ENCODE measurements around the gene GYS1. TPM values are rescaled to one million over a fixed set of nuclear protein-coding genes. Genes with fewer than 3 reads are reported as not detected.
A peak's percentile ranks its signal among the peaks of the same experiment; 100 is the strongest.

GYS1 gene
- total RNA-seq, 1 donor from 2014 or later = 42.0 TPM

DNA sequence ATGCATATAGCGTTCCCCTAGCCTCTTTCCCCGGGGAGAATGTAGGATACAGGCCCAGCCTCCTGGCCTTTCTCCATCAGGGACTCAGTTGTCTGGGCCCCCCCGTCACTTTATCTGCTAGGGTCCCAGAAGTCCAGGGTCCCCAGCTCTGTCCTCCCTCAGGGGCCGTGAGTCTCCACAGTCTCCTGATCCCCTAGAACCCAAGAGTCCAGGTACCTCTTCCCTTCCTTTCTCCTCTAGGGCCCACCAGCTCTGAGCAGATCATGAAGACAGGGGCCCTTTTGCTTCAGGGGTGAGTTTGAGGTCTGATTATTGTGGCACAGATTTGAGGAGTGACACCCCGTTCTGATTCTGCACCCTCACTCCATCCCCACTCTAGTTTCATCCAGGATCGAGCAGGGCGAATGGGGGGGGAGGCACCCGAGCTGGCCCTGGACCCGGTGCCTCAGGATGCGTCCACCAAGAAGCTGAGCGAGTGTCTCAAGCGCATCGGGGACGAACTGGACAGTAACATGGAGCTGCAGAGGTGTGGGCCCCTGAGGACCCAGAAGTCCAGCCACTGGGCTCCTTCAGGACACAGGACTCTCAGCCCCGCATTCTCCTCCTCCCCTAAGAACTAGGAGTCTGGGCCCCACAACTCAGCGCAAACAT is 37.7 kb downstream of the GYS1 start:
- DNase-seq (ENCODE audit: low spot score) (no peak), ATAC-seq (no peak)
- intact Hi-C loops (cut with DNase I) = loop anchor here (10.0 kb wide), 1 partner anchor 51 kb away; the partner anchor contains the start of gene NUCB1

DNA sequence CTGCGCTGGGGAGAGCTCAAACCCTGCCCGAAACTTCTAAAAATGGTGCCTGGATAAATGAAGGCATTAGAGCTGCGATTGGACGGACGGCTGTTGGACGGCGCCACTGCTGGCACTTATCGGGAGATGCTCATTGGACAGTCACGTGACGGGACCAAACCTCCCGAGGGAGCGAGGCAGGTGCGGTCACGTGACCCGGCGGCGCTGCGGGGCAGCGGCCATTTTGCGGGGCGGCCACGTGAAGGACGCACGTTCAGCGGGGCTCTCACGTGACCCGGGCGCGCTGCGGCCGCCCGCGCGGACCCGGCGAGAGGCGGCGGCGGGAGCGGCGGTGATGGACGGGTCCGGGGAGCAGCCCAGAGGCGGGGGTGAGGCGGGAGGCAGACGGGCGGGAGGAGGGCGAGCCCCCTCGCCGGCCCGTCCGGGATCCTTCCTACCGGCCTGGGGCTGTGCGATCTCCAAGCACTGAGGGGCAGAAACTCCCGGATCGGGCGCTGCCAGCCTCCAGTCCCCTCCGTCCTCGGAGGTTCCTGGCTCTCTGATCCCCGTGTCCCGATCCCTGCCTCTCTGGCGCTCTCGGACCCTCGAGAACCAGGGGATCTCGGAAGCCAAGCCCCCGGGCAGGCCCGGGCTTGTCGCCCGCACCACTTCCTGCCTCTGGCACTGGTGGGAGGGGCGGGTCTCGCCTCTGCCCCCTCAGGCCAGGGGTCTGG is 38.4 kb downstream of the GYS1 start, which contains the start of gene BAX:
BAX (plus strand) TSS at position 281 of the 713 bp plus-strand sequence; CDS start at position 335, 54 bp downstream.
- DNase-seq (ENCODE audit: low spot score) = peak; percentile 98
- intact Hi-C loops (cut with DNase I) = loop anchor here (10.0 kb wide), 1 partner anchor 50 kb away; the partner anchor contains the start of gene NUCB1
- peak; percentile 94 for ATAC-seq

DNA sequence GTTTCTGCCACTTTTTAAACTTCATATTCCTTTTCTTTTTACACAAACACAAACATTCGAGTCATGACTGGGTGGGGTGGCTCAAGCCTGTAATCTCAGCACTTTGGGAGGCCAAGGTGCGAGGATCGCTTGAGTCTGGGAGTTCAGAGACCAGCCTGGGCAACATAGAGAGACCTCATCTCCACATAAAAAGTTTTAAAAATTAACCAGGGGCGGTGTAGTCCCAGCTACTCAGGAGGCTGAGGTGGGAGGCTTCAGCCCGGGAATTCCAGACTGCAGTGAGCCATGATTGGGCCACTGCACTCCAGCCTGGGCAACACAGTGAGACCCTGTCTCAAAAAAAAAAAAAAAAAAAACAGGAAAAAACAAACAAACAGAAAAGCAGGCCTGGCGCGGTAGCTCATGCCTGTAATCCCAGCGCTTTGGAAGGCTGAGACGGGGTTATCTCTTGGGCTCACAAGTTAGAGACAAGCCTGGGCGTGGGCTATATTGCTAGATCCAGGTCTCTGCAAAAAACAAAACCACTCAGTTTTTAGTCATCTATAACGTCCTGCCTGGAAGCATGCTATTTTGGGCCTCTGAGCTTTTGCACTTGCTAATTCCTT is 39.0 kb downstream of the GYS1 start:
- DNase-seq (ENCODE audit: low spot score) (no peak), ATAC-seq (peak; percentile 8)
- intact Hi-C loops (cut with DNase I) = loop anchor here (10.0 kb wide), 1 partner anchor 49 kb away; the partner anchor contains the start of gene NUCB1

DNA sequence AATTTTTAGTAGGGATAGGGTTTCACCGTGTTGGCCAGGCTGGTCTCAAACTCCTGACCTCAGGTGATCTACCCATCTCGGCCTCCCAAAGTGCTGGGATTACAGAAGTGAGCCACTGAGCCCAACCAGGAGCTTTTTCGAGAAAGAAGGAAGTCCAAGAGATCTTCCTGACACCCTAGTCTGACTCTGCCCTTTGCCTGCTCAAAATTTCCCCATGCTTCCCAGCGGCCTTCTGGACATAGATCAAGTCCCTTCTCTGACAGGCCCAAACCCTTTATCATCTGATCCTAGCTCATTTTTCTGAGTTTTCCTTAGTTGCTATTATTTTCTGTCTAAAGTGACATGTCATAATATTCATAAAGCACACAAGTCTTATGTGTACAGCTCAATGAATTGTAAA is 40.0 kb downstream of the GYS1 start:
- DNase-seq (ENCODE audit: low spot score) (no peak), ATAC-seq (no peak)
- intact Hi-C loops (cut with DNase I) = loop anchor here (10.0 kb wide), 1 partner anchor 48 kb away; the partner anchor contains the start of gene NUCB1

DNA sequence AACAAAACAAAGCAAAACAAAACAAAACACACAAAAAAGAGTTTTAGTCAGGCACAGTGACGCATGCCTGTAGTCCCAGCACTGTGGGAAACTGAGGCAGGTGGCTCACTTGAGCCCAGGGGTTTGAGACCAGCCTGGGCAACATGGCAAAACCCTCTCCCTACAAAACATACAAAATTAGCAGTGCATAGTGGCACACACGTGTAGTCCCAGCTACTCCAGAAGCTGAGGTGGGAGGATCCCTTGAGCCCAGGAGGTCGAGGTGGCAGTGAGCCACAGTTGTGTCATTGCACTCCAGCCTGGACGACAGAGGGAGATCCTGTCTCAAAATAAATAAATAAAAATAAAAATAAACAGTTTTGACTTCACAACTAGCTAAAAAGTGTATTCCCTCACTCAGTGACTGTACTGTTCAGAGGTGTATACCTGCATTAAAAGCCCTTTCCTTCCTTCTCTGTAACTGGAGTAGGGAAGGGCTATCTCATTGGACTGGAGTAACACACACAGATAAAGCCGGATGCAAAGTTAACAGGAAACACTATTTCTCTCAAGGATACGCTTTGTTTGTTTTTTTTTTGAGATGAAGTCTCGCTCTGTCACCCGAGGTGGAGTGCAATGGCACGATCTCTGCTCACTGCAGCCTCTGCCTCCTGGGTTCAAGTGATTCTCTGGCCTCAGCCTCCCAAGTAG is 42.1 kb downstream of the GYS1 start:
- intact Hi-C loops (cut with DNase I) = loop anchor here (10.0 kb wide), 1 partner anchor 46 kb away; the partner anchor contains the start of gene NUCB1

DNA sequence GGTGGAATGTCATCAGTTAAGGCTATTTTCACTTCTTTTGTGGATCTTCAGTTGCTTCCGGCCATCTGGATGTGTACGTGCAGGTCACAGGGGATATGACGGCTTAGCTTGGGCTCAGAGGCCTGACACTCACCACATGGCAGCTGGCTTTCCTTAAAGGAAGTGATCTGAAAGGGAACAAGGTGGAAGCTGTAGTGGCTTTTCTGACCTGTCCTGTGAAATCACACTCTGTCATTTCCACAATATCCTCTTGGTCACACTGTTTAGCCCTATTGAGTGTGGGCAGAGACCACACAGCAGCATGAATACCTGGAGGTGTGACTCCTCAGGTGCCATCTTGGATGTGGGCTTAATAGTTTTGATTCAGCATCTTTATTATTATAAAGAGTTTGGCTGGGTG is 43.0 kb downstream of the GYS1 start:
- intact Hi-C loops (cut with DNase I) = loop anchor here (10.0 kb wide), 1 partner anchor 45 kb away; the partner anchor contains the start of gene NUCB1
- DNase-seq (ENCODE audit: low spot score) (no peak), ATAC-seq (no peak)

More for the DNA sequence above, 42.1 kb downstream of the GYS1 start:
- no peak for ATAC-seq
- DNase-seq (ENCODE audit: low spot score) = no peak

DNA sequence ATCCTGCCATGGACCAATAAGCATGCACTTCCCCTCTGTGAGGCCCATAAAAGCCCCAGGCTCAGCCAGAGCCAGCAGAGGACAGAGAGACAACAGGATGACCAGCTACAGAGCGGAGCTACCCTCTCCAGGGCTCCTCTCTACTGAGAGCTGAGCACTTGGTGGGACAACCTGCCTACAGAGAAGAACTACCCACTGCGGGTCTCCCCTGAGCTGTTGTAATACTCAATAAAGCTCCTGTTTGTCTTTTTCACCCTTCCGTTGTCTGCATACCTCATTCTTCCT is 45.9 kb downstream of the GYS1 start:
- intact Hi-C loops (cut with DNase I) = no loop called here
- ATAC-seq (no peak), DNase-seq (ENCODE audit: low spot score) (no peak)

DNA sequence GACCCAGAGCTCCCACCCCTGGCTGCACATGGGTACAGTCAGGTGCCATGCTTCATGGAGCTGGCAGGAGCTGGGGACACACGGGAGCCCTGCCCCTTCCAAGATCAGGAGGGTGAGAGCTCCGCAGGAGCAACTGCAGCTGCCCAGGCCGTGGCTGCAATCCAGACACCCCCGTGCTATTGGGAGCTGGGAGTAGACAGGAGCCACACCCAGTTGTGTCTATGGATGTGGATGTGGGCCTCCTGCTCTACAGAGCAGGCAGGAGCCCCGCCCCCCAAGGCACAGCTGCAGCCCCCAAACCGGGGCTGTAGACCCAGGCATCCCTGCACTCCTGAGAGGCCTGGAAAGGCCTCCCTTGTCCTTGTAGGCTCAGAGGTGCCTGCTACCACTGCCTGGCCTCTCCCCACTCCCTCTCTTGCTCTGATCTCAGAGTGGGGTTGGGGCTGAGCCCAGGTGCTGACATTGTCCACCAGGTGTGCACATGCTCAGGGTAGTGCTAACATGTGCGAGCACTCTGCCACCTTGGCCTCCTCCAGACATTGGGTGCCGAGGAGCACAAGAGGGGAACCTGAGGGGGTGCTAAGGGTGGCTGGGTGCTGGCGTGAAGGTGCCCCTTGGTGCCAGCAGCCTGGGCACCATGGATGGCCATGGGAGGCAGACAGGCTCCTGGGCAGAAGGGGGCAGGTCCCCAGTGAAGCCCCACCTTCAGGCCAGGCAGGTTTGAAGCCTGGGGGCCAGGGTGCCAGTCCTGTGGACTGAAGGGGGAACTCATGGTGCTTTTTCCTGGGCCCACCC is 46.4 kb downstream of the GYS1 start:
- DNase-seq (ENCODE audit: low spot score) = no peak
- ATAC-seq = peak; percentile 11
- intact Hi-C loops (cut with DNase I) = no loop called here

DNA sequence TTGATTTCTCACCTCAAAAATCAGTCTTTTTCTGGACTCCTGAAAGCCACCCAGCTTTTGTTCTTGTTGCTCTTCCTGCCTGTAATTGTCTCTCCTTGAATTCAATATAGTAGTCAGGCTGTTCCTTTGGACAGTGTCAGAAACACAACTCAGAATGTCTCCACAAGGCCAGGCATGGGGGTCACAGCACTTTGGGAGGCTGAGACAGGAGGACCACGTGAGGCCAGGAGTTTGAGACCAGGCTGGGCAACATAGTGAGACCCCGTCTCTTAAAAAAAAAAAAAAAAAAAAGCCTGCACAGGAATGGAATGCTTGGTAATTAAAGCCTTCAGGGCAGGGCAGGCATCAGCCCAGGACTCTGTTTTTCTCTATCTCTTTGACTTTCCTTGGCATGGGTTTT is 47.3 kb downstream of the GYS1 start:
- DNase-seq (ENCODE audit: low spot score) = no peak
- ATAC-seq = no peak
- intact Hi-C loops (cut with DNase I) = no loop called here

DNA sequence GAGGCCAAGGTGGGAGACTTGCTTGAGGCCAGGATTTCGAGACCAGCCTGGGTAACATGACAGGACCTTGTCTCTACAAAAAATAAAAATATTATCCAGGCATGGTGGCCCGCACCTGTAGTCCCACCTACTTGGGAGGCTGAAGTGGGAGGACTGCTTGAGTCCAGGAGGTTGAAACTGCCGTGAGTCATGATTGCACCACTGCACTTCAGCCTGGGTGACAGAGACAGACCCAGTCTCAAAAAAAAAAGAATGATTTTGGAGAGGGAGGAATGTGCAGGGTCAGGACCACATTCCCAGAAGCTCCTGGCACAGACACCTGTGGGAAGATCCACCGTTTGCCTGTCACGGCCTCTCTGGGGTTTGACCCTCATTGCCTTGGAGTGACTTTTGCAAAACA is 47.7 kb downstream of the GYS1 start:
- ATAC-seq (no peak), DNase-seq (ENCODE audit: low spot score) (no peak)
- intact Hi-C loops (cut with DNase I) = no loop called here

DNA sequence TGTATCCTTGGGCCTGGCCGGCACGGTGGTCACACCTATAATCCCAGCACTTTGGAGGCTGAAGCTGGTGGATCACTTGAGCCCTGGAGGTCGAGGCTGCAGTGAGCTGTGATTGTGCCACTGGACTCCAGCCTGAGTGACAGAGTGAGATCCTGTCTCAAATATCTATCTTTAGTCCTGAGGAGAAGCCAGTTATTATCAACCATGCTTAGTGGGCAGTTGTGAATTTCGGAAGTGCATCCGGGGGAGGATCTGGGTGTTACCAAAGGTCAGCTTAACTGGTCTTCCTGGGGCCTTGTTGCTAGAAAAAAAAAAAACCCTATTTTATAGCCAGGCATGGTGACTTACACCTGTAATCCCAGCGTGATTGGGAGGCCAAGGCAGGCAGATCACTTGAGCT is 50.0 kb downstream of the GYS1 start:
- intact Hi-C loops (cut with DNase I) = no loop called here
- DNase-seq (ENCODE audit: low spot score) (no peak), ATAC-seq (no peak)

DNA sequence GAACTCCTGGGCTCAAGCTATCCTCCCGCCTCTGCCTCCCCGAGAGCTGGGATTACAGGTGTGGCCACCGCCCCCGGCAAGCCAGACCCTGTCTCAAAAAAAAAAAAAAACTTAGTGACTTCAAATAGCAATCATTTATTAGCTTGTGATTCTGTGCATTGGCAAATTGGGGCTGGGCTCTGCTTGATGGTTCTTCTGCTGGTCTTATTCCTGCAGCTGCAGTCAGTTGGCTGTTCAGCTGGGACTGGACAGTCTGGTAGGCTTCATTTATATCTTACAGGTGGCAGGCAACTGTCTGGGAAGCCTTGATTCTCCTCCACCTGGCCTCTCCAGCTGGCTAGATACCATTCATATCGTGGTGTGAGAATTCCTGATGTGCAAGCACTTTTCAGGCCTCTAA is 52.2 kb downstream of the GYS1 start:
- ATAC-seq (no peak), DNase-seq (ENCODE audit: low spot score) (no peak)
- intact Hi-C loops (cut with DNase I) = no loop called here

DNA sequence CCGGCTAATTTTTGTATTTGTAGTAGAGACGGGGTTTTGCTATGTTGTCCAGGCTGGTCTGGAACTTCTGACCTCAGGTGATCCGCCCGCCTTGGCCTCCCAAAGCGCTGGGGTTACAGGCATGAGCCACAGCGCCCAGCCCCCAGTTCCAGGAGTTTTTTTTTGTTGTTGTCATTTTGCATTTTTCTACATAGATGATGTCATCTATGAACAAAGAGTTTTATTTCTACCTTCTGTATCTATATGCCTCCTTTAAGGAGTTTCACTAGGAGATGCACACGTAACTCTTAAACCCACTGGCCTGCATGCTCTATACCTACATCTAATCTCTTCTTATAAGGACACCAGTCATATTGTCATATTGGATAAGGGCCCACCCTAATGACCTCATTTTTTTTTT is 54.9 kb downstream of the GYS1 start:
- intact Hi-C loops (cut with DNase I) = no loop called here
- DNase-seq (ENCODE audit: low spot score) = no peak
- no peak for ATAC-seq

DNA sequence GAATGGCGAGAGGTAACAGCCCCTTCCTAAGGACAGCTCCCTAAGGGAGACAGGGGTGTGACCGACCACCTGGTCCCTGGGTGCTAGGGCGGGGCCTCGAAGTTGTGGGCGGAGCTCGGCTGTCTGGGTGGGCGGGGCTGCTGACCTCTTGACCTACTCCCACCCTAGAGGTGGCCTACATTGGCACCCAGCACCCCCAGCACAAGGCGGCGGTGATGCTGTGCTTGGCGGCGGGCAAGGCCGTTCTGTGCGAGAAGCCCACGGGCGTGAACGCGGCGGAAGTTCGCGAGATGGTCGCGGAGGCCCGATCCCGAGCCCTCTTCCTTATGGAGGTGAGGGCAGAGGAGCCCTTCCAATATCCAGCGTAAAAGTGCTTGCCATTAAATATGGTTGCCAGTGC is 57.2 kb downstream of the GYS1 start:
- no peak for DNase-seq (ENCODE audit: low spot score)
- no peak for ATAC-seq
- intact Hi-C loops (cut with DNase I) = no loop called here

DNA sequence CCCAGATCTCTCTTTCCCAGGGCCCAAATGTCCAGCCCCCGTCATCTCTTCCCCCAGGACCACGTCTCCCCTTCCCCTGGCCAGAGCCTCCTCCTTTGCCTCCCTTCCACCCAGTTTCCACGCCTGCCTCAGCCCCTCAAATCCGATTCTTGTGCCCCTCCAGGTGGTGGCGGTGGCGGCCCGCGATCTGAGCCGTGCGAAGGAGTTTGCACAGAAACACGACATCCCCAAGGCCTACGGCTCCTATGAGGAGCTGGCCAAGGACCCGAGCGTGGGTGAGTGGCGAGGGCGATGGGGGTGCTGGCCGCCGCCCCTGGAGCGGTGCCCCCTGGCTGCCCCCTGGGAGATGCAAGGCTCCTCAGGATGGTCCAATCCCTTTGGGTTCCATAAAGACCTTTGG is 58.3 kb downstream of the GYS1 start:
- intact Hi-C loops (cut with DNase I) = no loop called here
- no peak for ATAC-seq
- DNase-seq (ENCODE audit: low spot score) = no peak

DNA sequence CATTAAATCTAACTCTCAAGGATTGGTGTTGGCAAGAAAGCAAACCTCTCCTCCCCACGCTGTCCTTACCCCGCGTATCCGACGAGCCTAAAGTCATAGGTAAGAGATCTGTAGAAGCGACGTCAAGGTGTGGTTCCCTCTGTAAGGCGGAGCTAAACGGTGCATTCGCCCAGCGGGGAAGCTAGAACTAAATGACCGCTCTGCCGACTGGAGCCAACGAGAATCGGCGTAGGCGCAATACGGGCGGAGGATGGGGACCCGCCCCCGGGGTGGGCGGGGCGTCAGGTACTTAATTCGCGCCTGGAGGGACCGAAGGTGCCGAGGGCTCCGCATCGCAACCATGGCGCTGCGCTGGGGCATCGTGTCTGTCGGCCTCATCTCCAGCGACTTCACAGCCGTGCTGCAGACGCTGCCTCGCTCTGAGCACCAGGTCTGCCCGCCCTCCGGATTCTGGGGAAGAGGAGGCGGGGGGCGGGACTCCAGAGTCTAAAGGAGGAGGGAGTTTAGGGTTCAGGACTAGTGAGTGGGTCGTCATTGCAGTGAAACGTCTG is 59.7 kb downstream of the GYS1 start, which contains the start of gene DHDH:
DHDH (plus strand) TSS at position 318 of the 551 bp plus-strand sequence; CDS start at position 341, 23 bp downstream.
- ATAC-seq (peak; percentile 81), DNase-seq (ENCODE audit: low spot score) (peak; percentile 81)
- intact Hi-C loops (cut with DNase I) = no loop called here

DNA sequence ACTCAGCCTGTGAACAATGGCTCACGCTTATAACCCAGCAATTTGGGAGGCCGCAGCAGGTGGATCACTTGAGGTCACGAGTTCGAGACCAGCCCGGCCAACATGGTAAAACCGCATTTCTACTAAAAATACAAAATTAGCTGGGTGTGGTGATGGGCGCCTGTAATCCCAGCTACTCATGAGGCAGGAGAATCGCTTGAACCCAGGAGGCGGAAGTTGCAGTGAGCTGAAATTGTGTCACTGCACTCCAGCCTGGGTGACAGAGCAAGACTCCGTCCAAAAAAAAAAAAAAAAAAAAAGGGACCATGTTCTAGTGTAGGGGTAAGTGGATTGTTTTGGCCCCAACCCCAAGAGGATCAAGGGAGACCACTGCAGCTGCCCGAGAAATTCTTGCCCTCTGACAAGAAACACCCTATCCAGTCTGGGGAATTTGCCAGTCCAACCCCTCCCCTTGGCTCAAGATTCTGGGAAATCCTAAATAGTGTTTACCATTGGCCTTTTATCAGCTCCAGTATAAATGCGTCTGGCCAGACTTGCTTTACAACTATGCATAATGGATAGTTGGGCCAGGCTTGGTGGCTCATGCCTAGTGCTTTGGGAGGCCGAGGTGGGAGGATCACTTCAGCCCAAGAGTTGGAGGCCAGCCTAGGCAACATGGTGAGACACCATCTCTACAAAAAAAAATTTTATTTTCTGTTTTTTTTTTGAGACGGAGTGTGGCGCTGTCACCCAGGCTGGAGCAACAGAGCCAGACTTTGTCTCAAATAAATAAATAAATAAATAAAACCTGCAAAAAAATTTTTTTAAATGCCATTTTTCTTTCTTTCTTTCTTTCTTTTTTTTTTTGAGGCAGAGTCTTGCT is 64.7 kb downstream of the GYS1 start:
- DNase-seq (ENCODE audit: low spot score) (no peak), ATAC-seq (no peak)
- intact Hi-C loops (cut with DNase I) = no loop called here
